Measurements from ENCODE around the gene RPS28. TPM values are rescaled to one million over a fixed set of nuclear protein-coding genes. Genes with fewer than 3 reads are reported as not detected.
"Not testable (repeated sequence)": the region's sequence is repeated elsewhere in the genome, so short reads cannot be mapped to it uniquely, and the experiment has no call there.

RPS28 gene
- total RNA-seq, 2 donors from 2014 or later, result 1,587 to 1,854 TPM

DNA sequence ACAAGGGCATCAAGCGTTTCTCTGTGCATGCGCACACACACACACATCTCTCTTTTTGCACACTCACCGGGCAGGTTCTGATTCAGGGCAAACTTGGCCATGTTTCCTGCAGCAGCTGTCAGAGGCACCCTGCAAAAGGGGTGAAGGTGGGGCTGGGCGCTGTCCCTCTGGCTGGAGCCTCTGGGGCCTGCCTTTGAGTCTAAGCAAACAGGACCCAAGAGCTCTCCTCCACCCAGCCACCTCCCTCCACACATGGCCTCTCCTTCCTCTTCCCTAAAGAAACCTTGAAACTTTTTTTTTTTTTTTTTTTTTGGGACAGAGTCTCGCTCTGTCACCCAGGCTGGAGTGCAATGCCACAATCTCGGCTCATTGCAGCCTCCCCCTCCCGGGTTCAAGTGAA, 16.4 kb downstream of the RPS28 start:
- no peak for DNase-seq
- intact Hi-C loops (cut with DNase I), result no loop called here
- H3K9me3 ChIP-seq, result no peaks in the 10 kb centered on the region
- H3K4me1 ChIP-seq, result peaks cover 10% of the 10 kb centered on the region
- TF ChIP-seq, protein P1, sequence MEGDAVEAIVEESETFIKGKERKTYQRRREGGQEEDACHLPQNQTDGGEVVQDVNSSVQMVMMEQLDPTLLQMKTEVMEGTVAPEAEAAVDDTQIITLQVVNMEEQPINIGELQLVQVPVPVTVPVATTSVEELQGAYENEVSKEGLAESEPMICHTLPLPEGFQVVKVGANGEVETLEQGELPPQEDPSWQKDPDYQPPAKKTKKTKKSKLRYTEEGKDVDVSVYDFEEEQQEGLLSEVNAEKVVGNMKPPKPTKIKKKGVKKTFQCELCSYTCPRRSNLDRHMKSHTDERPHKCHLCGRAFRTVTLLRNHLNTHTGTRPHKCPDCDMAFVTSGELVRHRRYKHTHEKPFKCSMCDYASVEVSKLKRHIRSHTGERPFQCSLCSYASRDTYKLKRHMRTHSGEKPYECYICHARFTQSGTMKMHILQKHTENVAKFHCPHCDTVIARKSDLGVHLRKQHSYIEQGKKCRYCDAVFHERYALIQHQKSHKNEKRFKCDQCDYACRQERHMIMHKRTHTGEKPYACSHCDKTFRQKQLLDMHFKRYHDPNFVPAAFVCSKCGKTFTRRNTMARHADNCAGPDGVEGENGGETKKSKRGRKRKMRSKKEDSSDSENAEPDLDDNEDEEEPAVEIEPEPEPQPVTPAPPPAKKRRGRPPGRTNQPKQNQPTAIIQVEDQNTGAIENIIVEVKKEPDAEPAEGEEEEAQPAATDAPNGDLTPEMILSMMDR (IDR thresholded peaks at IDR 0.05), result no peak
- no peak overlapping the region for H3K4me3 ChIP-seq
- peaks cover 46% of the 10 kb centered on the region for H3K27me3 ChIP-seq
- H3K27ac ChIP-seq, result no peak overlapping the region
- H3K9ac ChIP-seq (ENCODE audit: low read depth in 2 of 2, low read length in 2 of 2), result no peak overlapping the region
- H3K36me3 ChIP-seq, result no peaks in the 10 kb centered on the region

GRCh38 chr19:8338835-8339234, 17.5 kb downstream of the RPS28 start:
- H3K9me3 ChIP-seq, result no peaks in the 10 kb centered on the region
- intact Hi-C loops (cut with DNase I), result no loop called here
- no peak overlapping the region for H3K4me3 ChIP-seq
- TF ChIP-seq, protein P1 (IDR thresholded peaks at IDR 0.05), result no peak
- H3K27ac ChIP-seq, result no peak overlapping the region
- no peak overlapping the region for H3K9ac ChIP-seq (ENCODE audit: low read depth in 2 of 2, low read length in 2 of 2)
- H3K27me3 ChIP-seq, result peaks cover 38% of the 10 kb centered on the region
- H3K4me1 ChIP-seq, result peaks cover 11% of the 10 kb centered on the region
- no peaks in the 10 kb centered on the region for H3K36me3 ChIP-seq
- no peak for DNase-seq

GRCh38 chr19:8340341-8341096, 19.2 kb downstream of the RPS28 start:
- Histone ChIP-seq H3K27me3 (peaks cover 26% of the 10 kb centered on the region), H3K36me3 (no peaks in the 10 kb centered on the region), H3K4me3 (no peak overlapping the region), H3K9me3 (no peaks in the 10 kb centered on the region), H3K27ac (no peak overlapping the region), H3K4me1 (peaks cover 3% of the 10 kb centered on the region), H3K9ac (ENCODE audit: low read depth in 2 of 2, low read length in 2 of 2) (no peak overlapping the region)
- intact Hi-C loops (cut with DNase I), result no loop called here
- DNase-seq, result no peak
- TF ChIP-seq, protein P1 (IDR thresholded peaks at IDR 0.05), result no peak

DNA sequence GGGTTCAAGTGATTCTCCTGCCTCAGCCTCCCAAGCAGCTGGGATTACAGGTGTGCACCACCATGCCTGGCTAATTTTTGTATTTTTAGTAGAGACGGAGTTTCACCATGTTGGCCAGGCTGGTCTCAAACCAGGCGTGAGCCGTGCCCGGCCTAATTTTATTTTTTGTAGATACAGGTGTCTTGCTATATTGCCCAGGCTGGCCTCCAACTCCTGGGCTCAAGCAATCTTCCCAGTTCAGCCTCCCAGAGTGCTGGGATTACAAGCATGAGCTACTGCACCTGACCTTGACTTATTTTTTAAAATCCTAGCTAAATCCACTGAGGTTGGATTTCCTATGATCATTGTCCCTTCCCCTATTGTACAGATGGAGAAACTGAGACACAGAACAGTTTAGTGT, 20.2 kb downstream of the RPS28 start:
- H3K36me3 ChIP-seq; H3K9ac ChIP-seq (ENCODE audit: low read depth in 2 of 2, low read length in 2 of 2); H3K4me1 ChIP-seq; DNase-seq; H3K4me3 ChIP-seq; H3K27ac ChIP-seq; intact Hi-C loops (cut with DNase I); H3K9me3 ChIP-seq: not testable (repeated sequence)
- peaks cover 18% of the 10 kb centered on the region for H3K27me3 ChIP-seq

- H3K9ac ChIP-seq (ENCODE audit: low read depth in 2 of 2, low read length in 2 of 2), result no peak overlapping the region
- H3K9me3 ChIP-seq, result no peaks in the 10 kb centered on the region
- no peaks in the 10 kb centered on the region for H3K36me3 ChIP-seq
- peaks cover 3% of the 10 kb centered on the region for H3K4me1 ChIP-seq
- no peak overlapping the region for H3K4me3 ChIP-seq
- H3K27me3 ChIP-seq, result peaks cover 18% of the 10 kb centered on the region
- H3K27ac ChIP-seq, result no peak overlapping the region
- TF ChIP-seq, protein P1 (IDR thresholded peaks at IDR 0.05), result no peak
- DNase-seq, result no peak
- intact Hi-C loops (cut with DNase I), result no loop called here
Measured at GRCh38 chr19:8342316-8342683, 21.0 kb downstream of the RPS28 start.

DNA sequence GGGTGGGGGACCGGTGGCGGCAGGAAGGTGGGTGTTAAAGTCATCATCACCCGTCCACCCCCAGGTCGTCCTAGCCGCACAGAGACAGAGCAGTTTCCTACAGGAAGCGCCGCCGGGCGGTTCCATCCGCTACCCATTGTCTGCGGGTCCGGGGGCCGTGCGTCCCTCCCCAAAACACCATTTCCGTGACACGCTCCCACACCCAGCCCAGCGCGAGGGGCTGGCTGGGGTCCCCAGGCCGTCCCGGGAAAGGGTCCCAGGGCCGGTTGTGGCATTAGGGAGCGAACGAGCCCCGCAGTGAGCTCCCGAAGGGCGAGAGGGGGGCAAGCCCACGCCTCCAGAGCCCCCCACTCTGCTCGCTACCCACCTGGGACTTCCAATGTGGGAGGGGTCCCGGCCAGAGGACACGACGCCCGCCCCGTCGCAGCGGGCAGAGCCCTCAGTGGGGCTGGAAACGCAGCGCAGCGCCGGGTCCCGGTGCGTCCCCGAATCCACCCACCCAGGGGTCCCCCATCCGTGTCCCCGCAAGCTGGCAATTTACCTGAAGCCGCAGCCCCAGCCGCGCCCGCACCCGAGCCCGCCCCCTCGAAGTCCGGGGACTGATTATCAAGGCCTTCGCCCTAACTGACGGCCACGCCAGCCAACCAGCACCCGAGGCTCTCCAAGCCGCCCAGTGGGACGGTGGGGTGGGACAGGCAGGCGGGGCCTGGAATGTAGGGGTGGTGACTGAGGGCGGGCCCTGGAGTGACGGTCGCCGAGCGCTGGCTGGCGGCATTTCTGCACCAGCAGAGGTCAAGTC, 21.6 kb downstream of the RPS28 start, which contains the start of gene KANK3:
TSS of gene KANK3 (minus strand) at position 579 of the 799 bp plus-strand sequence. CDS start 5,434 bp downstream, outside the sequence.
- H3K4me3 ChIP-seq, result peak within 1 kb of the TSS; percentile 29
- H3K27me3 ChIP-seq, result peaks cover 18% of the 10 kb centered on the region
- intact Hi-C loops (cut with DNase I), result no loop called here
- no peaks in the 10 kb centered on the region for H3K36me3 ChIP-seq
- peak; percentile 99 for DNase-seq
- no peaks in the 10 kb centered on the region for H3K9me3 ChIP-seq
- TF ChIP-seq, protein P1 (IDR thresholded peaks at IDR 0.05), result no peak
- no peak within 1 kb of the TSS for H3K27ac ChIP-seq
- peaks cover 3% of the 10 kb centered on the region for H3K4me1 ChIP-seq
- H3K9ac ChIP-seq (ENCODE audit: low read depth in 2 of 2, low read length in 2 of 2), result peak within 1 kb of the TSS in 1 of 2 donors; percentile 2

All from colonic mucosa (tissue), 4 donors.